Brain microvascular endothelial cell (primary cell): ENCODE measurements around the gene SLC26A9.
A peak's percentile ranks its signal among the peaks of the same experiment; 100 is the strongest.
"Not testable (repeated sequence)": the region's sequence is repeated elsewhere in the genome, so short reads cannot be mapped to it uniquely, and the experiment has no call there.

Experiments
- DNase-seq: peaks from one replicate; pipeline ENCODE4 v3.0.0-alpha.2; 2020
- H3K27ac ChIP-seq: fragments of 250-450 bp; sonication (Bioruptor Pico); 2 replicates; pipeline ENCODE4 v1.5.1; 2020; ENCODE audit warnings: mild to moderate bottlenecking, moderate library complexity
- H3K27me3 ChIP-seq: fragments of 250-450 bp; sonication (Bioruptor Pico); replicated peaks from 2 replicates; pipeline ENCODE4 v1.5.1; 2020; ENCODE audit warnings: mild to moderate bottlenecking
- H3K36me3 ChIP-seq: fragments of 250-450 bp; sonication (Bioruptor Pico); replicated peaks from 2 replicates; pipeline ENCODE4 v1.5.1; 2020; ENCODE audit warnings: mild to moderate bottlenecking
- H3K4me3 ChIP-seq: 2 replicates; pipeline ENCODE4 v1.5.1; 2011; ENCODE audit warnings: low read depth, mild to moderate bottlenecking, control low read depth, low read length, moderate library complexity
- in situ Hi-C: cut with HindIII; loops from 2 replicates; pipeline ENCODE4 v1.10.0; 2017; ENCODE audit warnings: low sequenced_read_pairs, low pct_ligation_motif_present
- TF ChIP-seq, protein P1 (sequence below): IDR thresholded peaks from 2 replicates; pipeline ENCODE4 v1.5.1; 2011; ENCODE audit warnings: low read depth, mild to moderate bottlenecking, moderate library complexity, low read length, control low read depth, inconsistent platforms; ENCODE audit errors: missing control alignments

The SLC26A9 gene

DNA sequence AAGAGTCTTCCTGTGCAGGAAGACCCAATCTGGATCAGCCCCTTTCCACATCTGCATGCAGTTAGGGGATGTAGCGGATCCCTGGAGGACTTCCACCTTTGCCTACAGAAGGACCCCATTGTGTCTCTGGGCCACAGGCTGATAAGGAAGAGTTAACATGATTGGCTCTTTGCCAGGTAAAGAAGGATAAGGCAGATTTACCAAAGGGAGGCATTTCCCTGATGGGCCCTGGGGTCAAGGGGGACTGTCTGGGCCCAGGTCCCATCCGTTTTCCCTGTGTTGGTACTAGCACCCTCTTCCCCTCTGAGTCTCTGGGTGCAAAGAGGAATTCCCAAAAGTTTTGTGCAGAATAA lies 29.1 kb downstream of the SLC26A9 start:
- no peak overlapping the region for H3K27ac ChIP-seq
- no peak for DNase-seq
- TF ChIP-seq, protein P1, sequence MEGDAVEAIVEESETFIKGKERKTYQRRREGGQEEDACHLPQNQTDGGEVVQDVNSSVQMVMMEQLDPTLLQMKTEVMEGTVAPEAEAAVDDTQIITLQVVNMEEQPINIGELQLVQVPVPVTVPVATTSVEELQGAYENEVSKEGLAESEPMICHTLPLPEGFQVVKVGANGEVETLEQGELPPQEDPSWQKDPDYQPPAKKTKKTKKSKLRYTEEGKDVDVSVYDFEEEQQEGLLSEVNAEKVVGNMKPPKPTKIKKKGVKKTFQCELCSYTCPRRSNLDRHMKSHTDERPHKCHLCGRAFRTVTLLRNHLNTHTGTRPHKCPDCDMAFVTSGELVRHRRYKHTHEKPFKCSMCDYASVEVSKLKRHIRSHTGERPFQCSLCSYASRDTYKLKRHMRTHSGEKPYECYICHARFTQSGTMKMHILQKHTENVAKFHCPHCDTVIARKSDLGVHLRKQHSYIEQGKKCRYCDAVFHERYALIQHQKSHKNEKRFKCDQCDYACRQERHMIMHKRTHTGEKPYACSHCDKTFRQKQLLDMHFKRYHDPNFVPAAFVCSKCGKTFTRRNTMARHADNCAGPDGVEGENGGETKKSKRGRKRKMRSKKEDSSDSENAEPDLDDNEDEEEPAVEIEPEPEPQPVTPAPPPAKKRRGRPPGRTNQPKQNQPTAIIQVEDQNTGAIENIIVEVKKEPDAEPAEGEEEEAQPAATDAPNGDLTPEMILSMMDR = no peak
- H3K36me3 ChIP-seq = no peaks in the 10 kb centered on the region
- in situ Hi-C loops = loop anchor here (25.0 kb wide), 1 partner anchor 198 kb away; the partner anchor contains the start of gene AVPR1B
- H3K4me3 ChIP-seq = no peak overlapping the region
- H3K27me3 ChIP-seq = no peaks in the 10 kb centered on the region

DNA sequence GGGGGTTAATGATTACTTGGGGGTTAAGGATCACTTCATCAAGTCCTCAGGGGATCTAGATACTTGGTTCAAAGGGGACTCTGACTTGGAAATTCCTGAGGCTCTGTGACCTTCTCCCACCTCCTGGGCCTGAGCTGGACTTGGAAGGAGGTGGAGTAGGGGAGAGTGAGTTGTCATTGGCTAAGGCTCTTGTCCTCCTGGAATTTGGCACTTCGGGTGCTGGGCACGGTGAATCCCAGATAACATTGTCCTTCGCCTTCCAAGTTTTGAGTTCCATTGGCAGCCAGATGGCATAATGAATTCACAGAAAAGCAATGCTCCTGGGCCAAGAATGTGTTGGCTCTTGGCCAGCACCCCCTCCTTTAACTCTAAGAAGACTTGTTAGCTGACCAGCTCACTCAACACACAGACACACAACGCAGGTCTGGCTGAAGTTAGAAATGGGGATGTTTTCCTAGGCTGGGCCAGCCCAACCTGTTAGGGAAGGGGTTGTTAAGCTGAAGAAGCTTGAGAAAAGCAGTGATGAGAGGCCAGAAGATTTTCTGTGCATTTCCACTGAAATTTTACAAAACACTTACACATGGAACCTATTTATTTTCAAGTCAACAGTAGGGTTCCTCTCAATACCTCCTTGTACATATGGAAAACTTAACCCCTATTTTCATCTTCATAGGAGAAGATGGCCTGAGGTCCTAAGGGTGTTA lies 29.7 kb downstream of the SLC26A9 start:
- Histone ChIP-seq H3K27ac (no peak overlapping the region), H3K36me3 (no peaks in the 10 kb centered on the region), H3K27me3 (no peaks in the 10 kb centered on the region), H3K4me3 (no peak overlapping the region)
- in situ Hi-C loops = loop anchor here (25.0 kb wide), 1 partner anchor 199 kb away; the partner anchor contains the start of gene AVPR1B
- DNase-seq = peak; percentile 11
- TF ChIP-seq, protein P1 = no peak

DNA sequence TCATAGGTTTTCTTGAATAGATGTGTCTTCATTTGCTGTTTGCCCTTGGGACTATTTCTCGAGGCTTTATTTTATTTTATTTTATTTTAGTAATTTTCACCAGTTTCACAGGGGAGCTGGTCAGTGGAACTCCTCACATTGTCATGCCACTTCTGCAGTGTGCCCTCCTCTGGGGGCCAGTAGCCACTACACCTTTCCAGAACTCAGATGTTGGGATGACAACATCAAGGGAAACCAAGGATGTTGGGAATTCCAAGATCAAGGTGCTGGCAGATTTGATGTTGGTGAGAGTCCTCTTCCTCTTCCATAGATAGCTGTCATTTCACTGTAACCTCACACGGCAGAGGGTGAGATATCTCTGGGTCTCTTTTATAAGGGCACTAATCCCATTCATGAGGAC lies 35.5 kb downstream of the SLC26A9 start:
- no peaks in the 10 kb centered on the region for H3K27me3 ChIP-seq
- TF ChIP-seq, protein P1 = peak; percentile 83
- H3K27ac ChIP-seq = no peak overlapping the region
- in situ Hi-C loops = loop anchor here (25.0 kb wide), 1 partner anchor 205 kb away; the partner anchor contains the start of gene AVPR1B
- no peaks in the 10 kb centered on the region for H3K36me3 ChIP-seq
- peak; percentile 25 for DNase-seq
- no peak overlapping the region for H3K4me3 ChIP-seq

DNA sequence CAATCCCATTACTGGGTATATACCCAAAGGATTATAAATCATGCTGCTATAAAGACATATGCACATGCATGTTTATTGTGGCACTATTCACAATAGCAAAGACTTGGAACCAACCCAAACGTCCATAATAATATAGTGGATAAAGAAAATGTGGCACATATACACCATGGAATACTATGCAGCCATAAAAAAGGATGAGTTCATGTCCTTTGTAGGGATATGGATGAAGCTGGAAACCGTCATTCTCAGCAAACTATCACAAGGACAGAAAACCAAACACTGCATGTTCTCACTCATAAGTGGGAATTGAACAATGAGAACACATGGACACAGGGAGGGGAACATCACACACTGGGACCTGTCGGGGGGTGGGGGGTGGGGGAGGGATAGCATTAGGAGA lies 38.2 kb downstream of the SLC26A9 start:
- H3K27ac ChIP-seq, DNase-seq, H3K36me3 ChIP-seq, H3K4me3 ChIP-seq, H3K27me3 ChIP-seq: not testable (repeated sequence)
- in situ Hi-C loops = loop anchor here (25.0 kb wide), 1 partner anchor 207 kb away; the partner anchor contains the start of gene AVPR1B

DNA sequence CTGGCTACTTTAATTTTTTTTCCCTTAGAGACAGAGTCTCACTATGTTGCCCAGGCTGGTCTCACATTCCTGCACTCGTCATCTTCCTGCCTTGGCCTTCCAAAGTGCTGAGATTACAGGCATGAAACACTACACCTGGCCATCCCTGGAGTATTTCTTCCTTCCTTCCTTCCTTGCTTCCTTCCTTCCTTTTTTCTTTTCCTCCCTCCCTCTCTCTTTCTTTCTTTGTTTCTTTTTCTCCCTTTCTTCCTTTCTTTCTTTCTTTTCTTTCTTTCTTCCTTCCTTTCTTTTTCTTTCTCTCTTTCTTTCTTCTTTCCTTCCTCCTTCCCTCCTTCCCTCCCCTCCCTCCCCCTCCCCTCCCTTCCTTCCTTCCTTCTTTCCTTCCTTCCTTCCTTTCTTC lies 46.9 kb downstream of the SLC26A9 start:
- Histone ChIP-seq H3K27me3 (no peaks in the 10 kb centered on the region), H3K4me3 (no peak overlapping the region), H3K27ac (no peak overlapping the region), H3K36me3 (no peaks in the 10 kb centered on the region)
- TF ChIP-seq, protein P1 = no peak
- in situ Hi-C loops = no loop called here
- no peak for DNase-seq

DNA sequence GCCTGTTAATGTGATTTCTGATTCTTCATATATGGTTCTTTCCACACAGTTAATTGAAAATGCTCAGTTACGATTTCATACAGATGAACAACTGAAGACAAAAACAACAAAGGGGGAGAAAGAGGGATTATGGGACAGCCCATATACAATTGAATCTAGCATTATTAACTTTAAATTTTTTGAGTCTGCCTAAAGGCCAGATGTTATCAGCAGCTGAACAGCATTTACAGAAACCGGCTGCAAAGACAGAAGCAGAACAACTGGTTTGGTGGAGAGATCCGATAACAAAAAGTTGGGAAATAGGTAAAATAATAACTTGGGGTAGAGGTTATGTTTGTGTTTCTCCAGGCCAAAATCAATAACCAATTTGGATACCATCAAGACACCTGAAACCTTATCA lies 49.1 kb downstream of the SLC26A9 start:
- in situ Hi-C loops, DNase-seq, H3K27me3 ChIP-seq, H3K36me3 ChIP-seq, H3K4me3 ChIP-seq, H3K27ac ChIP-seq: not testable (repeated sequence)

DNA sequence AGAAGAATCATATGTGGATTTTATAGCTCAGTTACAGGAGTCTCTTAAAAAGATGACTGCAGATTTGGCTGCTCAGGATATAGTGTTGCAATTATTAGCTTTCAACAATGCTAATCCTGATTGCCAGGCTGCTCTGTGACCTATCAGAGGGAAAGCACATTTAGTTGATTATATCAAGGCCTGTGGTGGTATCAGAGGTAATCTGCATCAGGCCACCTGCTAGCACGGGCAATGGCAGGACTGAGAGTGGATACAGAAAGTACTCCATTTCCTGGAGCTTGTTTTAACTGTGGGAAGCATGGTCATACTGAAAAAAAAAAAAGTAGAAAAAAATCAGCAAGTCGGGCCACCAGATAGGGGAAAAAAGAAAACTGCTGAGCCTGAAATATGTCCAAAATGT lies 51.1 kb downstream of the SLC26A9 start:
- in situ Hi-C loops, H3K4me3 ChIP-seq, H3K36me3 ChIP-seq, H3K27ac ChIP-seq, H3K27me3 ChIP-seq, DNase-seq: not testable (repeated sequence)

DNA sequence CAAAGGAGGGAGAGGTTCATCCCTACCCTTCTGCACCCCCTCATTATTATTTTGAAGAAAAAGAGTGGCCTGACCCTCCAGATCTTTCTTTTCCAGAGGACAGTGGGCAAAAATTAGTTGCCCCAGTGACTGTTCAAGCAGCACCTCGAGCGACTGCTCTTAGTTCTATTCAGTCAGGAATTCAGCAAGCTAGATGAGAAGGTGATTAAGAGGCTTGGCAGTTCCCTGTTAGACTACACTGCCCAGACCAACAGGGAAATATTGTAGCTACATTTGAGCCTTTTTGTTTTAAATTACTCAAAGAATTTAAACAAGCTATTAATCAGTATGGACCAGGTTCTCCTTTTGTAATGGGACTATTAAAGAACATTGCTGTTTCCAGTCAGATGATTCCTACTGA lies 51.8 kb downstream of the SLC26A9 start:
- H3K27ac ChIP-seq, H3K36me3 ChIP-seq, H3K27me3 ChIP-seq, in situ Hi-C loops, H3K4me3 ChIP-seq: not testable (repeated sequence)
- DNase-seq = peak; percentile 11

DNA sequence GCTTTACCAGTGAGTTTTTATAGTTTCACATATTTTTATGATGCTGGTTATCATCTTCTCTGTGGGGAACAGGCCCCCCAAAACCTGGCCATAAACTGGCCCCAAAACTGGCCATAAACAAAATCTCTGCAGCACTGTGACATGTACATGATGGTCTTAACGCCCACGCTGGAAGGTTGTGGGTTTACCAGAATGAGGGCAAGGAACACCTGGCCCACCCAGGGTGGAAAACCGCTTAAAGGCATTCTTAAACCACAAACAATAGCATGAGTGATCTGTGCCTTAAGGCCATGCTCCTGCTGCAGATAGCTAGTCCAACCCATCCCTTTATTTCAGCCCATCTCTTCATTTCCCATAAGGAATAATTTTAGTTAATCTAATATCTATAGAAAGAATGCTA lies 52.6 kb downstream of the SLC26A9 start:
- DNase-seq, H3K27ac ChIP-seq, H3K36me3 ChIP-seq, H3K27me3 ChIP-seq, in situ Hi-C loops, H3K4me3 ChIP-seq: not testable (repeated sequence)

DNA sequence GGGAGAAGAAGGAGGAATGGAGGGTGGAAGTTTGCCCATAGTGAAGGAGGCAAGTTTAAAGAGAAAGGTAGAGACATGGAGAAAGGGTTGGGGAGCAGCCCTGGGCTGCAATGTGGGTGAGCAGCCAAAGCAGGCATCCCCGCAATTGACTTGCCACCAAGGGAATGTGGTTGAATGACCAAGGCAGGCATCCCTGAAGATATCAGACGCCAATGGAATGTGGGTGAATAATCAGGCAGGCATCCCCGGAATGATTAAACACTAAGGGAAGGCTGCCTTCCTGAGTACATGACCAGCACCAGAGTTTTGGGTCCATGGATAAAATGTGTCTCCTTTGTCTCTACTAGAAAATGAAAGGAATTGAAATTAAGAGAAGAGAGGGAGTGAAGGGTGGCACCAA lies 53.5 kb downstream of the SLC26A9 start:
- H3K27ac ChIP-seq, H3K4me3 ChIP-seq, H3K36me3 ChIP-seq, in situ Hi-C loops, H3K27me3 ChIP-seq: not testable (repeated sequence)
- DNase-seq = peak; percentile 86

DNA sequence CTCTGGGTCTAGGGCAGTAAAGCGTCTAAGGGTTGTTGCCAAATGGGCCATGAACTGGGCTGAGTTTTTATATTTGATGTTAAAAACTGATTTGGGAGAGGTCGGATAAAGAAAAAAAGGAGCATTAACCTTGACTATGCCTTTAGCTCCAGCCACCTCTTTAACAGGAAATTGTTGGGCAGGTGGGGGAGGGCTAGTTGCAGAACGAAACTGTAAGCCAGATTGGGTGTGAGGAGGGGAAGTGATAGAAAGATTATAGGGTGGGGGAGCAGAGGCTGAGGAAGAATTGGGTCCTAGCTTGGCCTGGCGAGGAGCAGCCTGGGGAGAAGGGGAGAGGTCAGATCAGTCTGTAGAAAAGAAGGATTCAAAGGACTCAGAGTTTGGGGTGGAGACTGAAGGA lies 54.2 kb downstream of the SLC26A9 start:
- DNase-seq, H3K4me3 ChIP-seq, H3K27me3 ChIP-seq, H3K27ac ChIP-seq, H3K36me3 ChIP-seq, in situ Hi-C loops: not testable (repeated sequence)
